T-cell (primary cell): Measurements from ENCODE around the gene PTPN13. TPM values are rescaled to one million over a fixed set of nuclear protein-coding genes. Genes with fewer than 3 reads are reported as not detected.
"Not testable (repeated sequence)": the region's sequence is repeated elsewhere in the genome, so short reads cannot be mapped to it uniquely, and the experiment has no call there.

Source experiments
- ATAC-seq, 4 experiments: fragments of 200-7000 bp in 3 of 4; fragments of 150-1000 bp in 1 of 4; cut with Tn5 transposase; replicated peaks in 1 of 4; 1 replicate in 3 of 4; 2 replicates in 1 of 4; pipeline ENCODE4 v1.10.0; 2021; ENCODE audit warnings: moderate library complexity in 3 of 4, mild to moderate bottlenecking in 2 of 4, moderate number of reproducible peaks in 1 of 4
- CTCF ChIA-PET, 2 donors: fragments of 300-600 bp; sonication (Branson Sonifier 250); formaldehyde crosslinking; loops; one replicate each; lab custom pipeline; 2022; ENCODE audit warnings: antibody characterized with exemption in 2 of 2; lab: Charles Lee
- POLR2A ChIA-PET, 2 donors: fragments of 300-600 bp; sonication (Branson Sonifier 250); formaldehyde crosslinking; loops; one replicate each; lab custom pipeline; 2022; ENCODE audit warnings: antibody characterized with exemption in 2 of 2; lab: Charles Lee
- DNase-seq, 35 experiments: peaks; one replicate each; pipeline versions ENCODE4 v3.0.0 to v3.0.0-alpha.2; 2013 to 2023
- H3K27ac ChIP-seq: one replicate; pipeline ENCODE4 v1.5.1; 2013; ENCODE audit warnings: low read length
- H3K27me3 ChIP-seq, 2 experiments: replicated peaks in 1 of 2; 1 replicate in 1 of 2; 2 replicates in 1 of 2; pipeline versions ENCODE4 v1.6.1 to v1.7.0; 2013; ENCODE audit warnings: low read length in 1 of 2, mixed read lengths in 1 of 2; ENCODE audit not compliant: control insufficient read depth in 2 of 2, insufficient read depth in 2 of 2; ENCODE audit errors: extremely low read depth in 1 of 2
- H3K36me3 ChIP-seq, 2 donors: 1 replicate in 1 of 2; 2 replicates in 1 of 2; pipeline versions ENCODE4 v1.6.1 to v1.7.0; 2013; ENCODE audit warnings: low read length in 1 of 2; ENCODE audit not compliant: control insufficient read depth in 2 of 2, insufficient read depth in 1 of 2; ENCODE audit errors: extremely low read depth in 1 of 2
- H3K4me1 ChIP-seq, 2 experiments: 1 replicate in 1 of 2; 2 replicates in 1 of 2; pipeline versions ENCODE4 v1.6.1 to v1.7.0; 2013; ENCODE audit warnings: low read length in 2 of 2, mixed read lengths in 1 of 2; ENCODE audit not compliant: insufficient read depth in 2 of 2, control insufficient read depth in 1 of 2; ENCODE audit errors: extremely low read depth in 1 of 2
- H3K4me3 ChIP-seq, 2 donors: 1 replicate in 1 of 2; 2 replicates in 1 of 2; pipeline versions ENCODE4 v1.5.1 to v1.7.0; 2013; ENCODE audit warnings: mild to moderate bottlenecking in 2 of 2, low read length in 1 of 2, moderate library complexity in 1 of 2; ENCODE audit not compliant: control insufficient read depth in 1 of 2; ENCODE audit errors: extremely low read depth in 1 of 2
- H3K9me3 ChIP-seq: 2 replicates; pipeline ENCODE4 v1.7.0; 2013
- H3K27ac Mint-ChIP-seq, 2 donors: one replicate each; pipeline ENCODE4 v1.8.0; 2020 to 2021; ENCODE audit warnings: mild to moderate bottlenecking in 2 of 2, mixed read lengths in 2 of 2
- H3K27me3 Mint-ChIP-seq, 2 donors: one replicate each; pipeline ENCODE4 v1.8.0; 2021 to 2022; ENCODE audit warnings: mixed read lengths in 2 of 2
- H3K36me3 Mint-ChIP-seq: one replicate; pipeline ENCODE4 v1.8.0; 2021; ENCODE audit warnings: mixed read lengths
- H3K4me1 Mint-ChIP-seq, 3 donors: one replicate each; pipeline ENCODE4 v1.8.0; 2020 to 2022; ENCODE audit warnings: mixed read lengths in 3 of 3, mild to moderate bottlenecking in 1 of 3
- H3K4me3 Mint-ChIP-seq, 3 donors: one replicate each; pipeline ENCODE4 v1.8.0; 2020 to 2022; ENCODE audit warnings: mild to moderate bottlenecking in 3 of 3, mixed read lengths in 3 of 3, moderate library complexity in 3 of 3
- H3K9me3 Mint-ChIP-seq, 3 donors: one replicate each; pipeline ENCODE4 v1.8.0; 2020 to 2022; ENCODE audit warnings: mixed read lengths in 3 of 3
- whole genome bisulfite sequencing: methylation state at CpG from one replicate; pipeline ENCODE4 v1.1.5; 2013; ENCODE audit warnings: missing lambda C conversion rate; ENCODE audit not compliant: insufficient coverage; 5-methylcytosine and 5-hydroxymethylcytosine counted together
- total RNA-seq, 35 experiments: library from RNA in 6 of 35; stranded (reverse) in 6 of 35; fragments of 120-200 nt in 1 of 35; gene quantifications; one replicate each; pipeline versions ENCODE4 v1.2.1 to v1.2.4 and lab custom pipeline; 2013 to 2026

PTPN13 gene
- total RNA-seq, 5 donors from 2014 or later (not counting 1 experiment from before 2014, with no cell fraction given), result 0.90 to 8.1 (median 5.2) TPM

DNA sequence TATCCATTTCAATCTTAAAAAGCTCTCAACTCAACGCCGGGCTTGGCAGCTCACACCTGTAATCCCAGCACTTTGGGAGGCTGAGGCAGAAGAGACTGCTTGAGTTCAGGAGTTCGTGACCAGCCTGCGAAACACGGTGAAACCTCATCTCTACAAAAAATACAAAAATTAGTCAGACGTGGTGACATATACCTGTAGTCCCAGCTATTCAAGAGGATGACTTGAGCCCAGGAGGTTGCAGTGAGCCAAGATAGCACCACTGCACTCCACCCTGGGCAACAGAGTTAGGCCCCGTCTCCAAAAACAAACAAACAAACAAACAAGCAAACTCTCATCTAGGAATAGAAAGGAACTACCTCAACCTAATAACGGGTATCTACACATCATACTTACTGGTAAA lies 50.8 kb downstream of the PTPN13 start:
- ATAC-seq, result no peak
- no peak for DNase-seq
- no peaks in the 10 kb centered on the region for H3K4me1 ChIP-seq
- no peak overlapping the region for H3K4me3 ChIP-seq
- no peaks in the 10 kb centered on the region for H3K9me3 ChIP-seq
- no peaks in the 10 kb centered on the region for H3K27me3 ChIP-seq
- H3K9me3 Mint-ChIP-seq, result peaks cover 0 to 9% (median 4%) of the 10 kb centered on the region in 3 donors
- no peaks in the 10 kb centered on the region for H3K27me3 Mint-ChIP-seq
- no peaks in the 10 kb centered on the region for H3K4me1 Mint-ChIP-seq
- H3K36me3 Mint-ChIP-seq, result no peaks in the 10 kb centered on the region
- 87% methylated on average over 3 of the region's 8 CpGs for WGBS
- no peak overlapping the region for H3K27ac ChIP-seq
- no peak overlapping the region for H3K27ac Mint-ChIP-seq
- POLR2A ChIA-PET, result no interaction called here
- CTCF ChIA-PET, result no interaction called here
- no peaks in the 10 kb centered on the region for H3K36me3 ChIP-seq
- no peak overlapping the region for H3K4me3 Mint-ChIP-seq

DNA sequence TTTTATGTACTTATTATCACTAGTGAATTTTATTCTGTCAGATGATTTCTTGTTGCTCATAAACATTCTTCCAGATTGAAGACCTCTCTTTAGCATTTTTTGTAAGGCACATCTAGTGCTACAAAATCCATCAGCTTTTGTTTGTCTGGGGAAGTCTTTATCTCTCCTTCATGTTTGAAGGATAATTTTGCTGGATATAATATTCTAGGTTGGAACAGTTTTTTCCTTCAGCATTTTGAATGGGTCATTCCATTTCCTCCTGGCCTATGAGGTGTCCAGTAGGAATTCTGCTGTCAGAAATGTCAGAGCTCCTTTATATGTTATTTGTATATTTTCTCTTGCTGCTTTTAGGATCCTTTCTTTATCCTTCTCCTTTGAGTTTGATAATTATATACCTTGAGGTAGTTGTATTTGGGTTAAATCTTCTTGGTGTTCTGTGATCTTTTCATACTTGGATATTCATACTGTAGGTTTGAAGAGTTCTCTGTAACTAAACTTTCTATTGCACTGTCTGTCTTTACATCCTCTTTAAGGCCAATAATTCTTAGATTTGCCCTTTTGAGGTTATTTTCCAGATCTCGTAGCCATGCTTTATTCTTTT lies 58.3 kb downstream of the PTPN13 start:
- WGBS, result no CpG with 5 or more reads among the region's 1 CpG
- H3K4me3 Mint-ChIP-seq, result no peak overlapping the region
- ChIA-PET CTCF (no interaction called here), POLR2A (no interaction called here)
- peaks cover 2% of the 10 kb centered on the region for H3K9me3 ChIP-seq
- H3K36me3 Mint-ChIP-seq, result no peaks in the 10 kb centered on the region
- no peaks in the 10 kb centered on the region for H3K27me3 Mint-ChIP-seq
- H3K4me1 Mint-ChIP-seq, result no peaks in the 10 kb centered on the region
- H3K4me1 ChIP-seq, result no peaks in the 10 kb centered on the region
- ATAC-seq (no peak), DNase-seq (no peak)
- no peaks in the 10 kb centered on the region for H3K36me3 ChIP-seq
- no peak overlapping the region for H3K27ac Mint-ChIP-seq
- H3K27ac ChIP-seq, result no peak overlapping the region
- no peak overlapping the region for H3K4me3 ChIP-seq
- H3K9me3 Mint-ChIP-seq, result peaks cover 21 to 24% (median 21%) of the 10 kb centered on the region in 3 donors
- H3K27me3 ChIP-seq, result no peaks in the 10 kb centered on the region

DNA sequence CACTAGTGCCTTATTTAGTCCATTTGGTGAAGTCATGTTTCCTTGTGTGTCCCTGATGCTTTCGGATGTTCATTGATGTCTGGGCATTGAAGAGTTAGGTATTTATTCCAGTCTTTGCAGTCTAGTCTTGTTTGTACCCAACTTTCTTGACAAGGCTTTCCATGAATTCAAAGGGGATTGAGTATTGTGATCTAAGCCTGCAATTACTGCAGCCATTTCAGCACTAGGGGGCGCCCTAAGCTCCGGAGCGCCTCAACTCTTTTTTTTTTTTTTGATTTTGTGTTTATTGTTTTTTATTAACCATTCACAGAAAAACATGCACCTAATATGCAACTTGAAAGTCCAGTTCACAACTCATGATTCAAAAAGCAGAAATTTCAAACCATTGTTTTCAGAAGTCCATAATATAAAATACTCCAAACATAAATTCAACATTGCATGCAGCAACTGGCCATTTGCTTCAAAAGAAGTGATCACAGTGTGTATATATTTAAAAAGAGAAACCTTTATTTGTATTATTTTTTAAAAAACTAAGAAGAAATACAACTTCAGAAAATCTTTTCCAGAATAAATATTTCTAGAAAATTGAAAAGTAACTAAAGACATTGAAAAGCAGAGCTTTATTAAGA lies 59.2 kb downstream of the PTPN13 start:
- Mint-ChIP-seq H3K36me3 (no peaks in the 10 kb centered on the region), H3K4me3 (no peak overlapping the region), H3K4me1 (no peaks in the 10 kb centered on the region), H3K27ac (no peak overlapping the region), H3K9me3 (peaks cover 21 to 24% (median 23%) of the 10 kb centered on the region in 3 donors), H3K27me3 (no peaks in the 10 kb centered on the region)
- DNase-seq, result no peak
- whole genome bisulfite sequencing, result no CpG with 5 or more reads among the region's 4 CpGs
- POLR2A ChIA-PET, result no interaction called here
- Histone ChIP-seq H3K27ac (no peak overlapping the region), H3K27me3 (no peaks in the 10 kb centered on the region), H3K36me3 (no peaks in the 10 kb centered on the region), H3K9me3 (peaks cover 2% of the 10 kb centered on the region), H3K4me3 (no peak overlapping the region), H3K4me1 (no peaks in the 10 kb centered on the region)
- no peak for ATAC-seq
- CTCF ChIA-PET, result no interaction called here

DNA sequence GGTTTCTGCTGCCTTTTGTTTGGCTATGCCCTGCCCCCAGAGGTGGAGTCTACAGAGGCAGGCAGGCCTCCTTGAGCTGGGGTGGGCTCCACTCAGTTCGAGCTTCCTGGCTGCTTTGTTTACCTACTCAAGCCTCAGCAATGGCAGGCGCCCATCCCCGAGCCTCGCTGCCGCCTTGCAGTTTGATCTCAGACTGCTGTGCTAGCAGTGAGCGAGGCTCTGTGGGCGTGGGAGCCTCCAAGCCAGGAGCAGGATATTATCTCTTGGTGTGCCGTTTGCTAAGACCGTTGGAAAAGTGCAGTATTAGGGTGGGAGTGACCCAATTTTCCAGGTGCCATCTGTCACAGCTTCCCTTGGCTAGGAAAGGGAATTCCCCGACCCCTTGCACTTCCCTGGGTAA lies 62.7 kb downstream of the PTPN13 start:
- H3K27ac Mint-ChIP-seq, H3K9me3 ChIP-seq, H3K36me3 ChIP-seq, H3K27me3 Mint-ChIP-seq, H3K4me3 Mint-ChIP-seq, H3K4me1 ChIP-seq, H3K4me3 ChIP-seq, POLR2A ChIA-PET, CTCF ChIA-PET, H3K4me1 Mint-ChIP-seq, H3K27me3 ChIP-seq, H3K27ac ChIP-seq, H3K36me3 Mint-ChIP-seq, DNase-seq, ATAC-seq: not testable (repeated sequence)
- 84% methylated on average over 8 of the region's 10 CpGs for WGBS
- peaks cover 11 to 18% (median 16%) of the 10 kb centered on the region in 3 donors for H3K9me3 Mint-ChIP-seq

DNA sequence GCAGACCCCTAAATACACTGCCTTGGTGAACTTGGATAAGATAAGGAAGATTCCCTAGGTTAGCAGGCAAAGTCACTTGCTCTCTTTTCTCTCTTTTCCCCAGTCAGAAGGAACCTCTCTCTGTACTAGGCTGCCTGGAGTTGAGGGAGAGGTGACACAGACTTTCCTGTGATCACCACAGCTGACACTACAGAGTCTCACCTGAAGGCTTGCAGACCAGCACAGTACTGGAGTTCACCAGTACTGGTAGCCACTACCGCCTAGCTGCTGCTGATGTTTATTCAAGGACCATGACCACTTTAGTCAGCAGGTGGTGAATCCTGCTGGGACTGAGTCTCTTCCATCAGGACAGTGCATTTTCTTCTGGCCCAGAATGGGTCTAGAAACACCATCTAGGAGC lies 63.3 kb downstream of the PTPN13 start:
- H3K27me3 Mint-ChIP-seq, result peaks cover 0 to 3% of the 10 kb centered on the region in 2 donors
- DNase-seq (no peak), ATAC-seq (no peak)
- no peak overlapping the region for H3K4me3 Mint-ChIP-seq
- no peak overlapping the region for H3K27ac Mint-ChIP-seq
- H3K4me1 ChIP-seq, result no peaks in the 10 kb centered on the region
- no peaks in the 10 kb centered on the region for H3K9me3 ChIP-seq
- no peak overlapping the region for H3K27ac ChIP-seq
- H3K9me3 Mint-ChIP-seq, result peaks cover 11 to 16% (median 13%) of the 10 kb centered on the region in 3 donors
- no peak overlapping the region for H3K4me3 ChIP-seq
- H3K36me3 Mint-ChIP-seq, result no peaks in the 10 kb centered on the region
- H3K27me3 ChIP-seq, result no peaks in the 10 kb centered on the region
- 80% methylated on average over 1 of the region's 1 CpG for WGBS
- CTCF ChIA-PET, result no interaction called here
- H3K4me1 Mint-ChIP-seq, result no peaks in the 10 kb centered on the region
- POLR2A ChIA-PET, result no interaction called here
- H3K36me3 ChIP-seq, result no peaks in the 10 kb centered on the region

DNA sequence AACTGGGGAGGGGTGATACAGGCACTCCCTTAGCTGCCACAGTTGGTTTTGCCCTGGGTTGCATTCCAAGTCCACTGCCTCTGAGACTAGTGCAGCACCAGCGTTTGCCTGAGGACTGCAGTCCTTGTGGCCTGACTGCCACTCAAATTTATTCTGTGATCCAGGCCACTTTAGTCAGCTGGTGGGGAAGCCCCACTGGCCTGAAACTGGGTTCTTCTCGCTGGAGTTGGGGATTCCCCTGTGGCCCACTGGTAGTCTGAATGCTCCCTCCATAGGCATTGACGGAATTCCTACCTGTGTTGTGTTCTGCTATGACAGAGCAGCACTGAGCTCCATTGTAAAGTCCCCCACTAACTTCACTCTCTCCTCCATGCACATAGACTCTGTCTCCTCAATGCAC lies 63.8 kb downstream of the PTPN13 start:
- H3K36me3 ChIP-seq, result no peaks in the 10 kb centered on the region
- DNase-seq (no peak), ATAC-seq (no peak)
- H3K36me3 Mint-ChIP-seq, result no peaks in the 10 kb centered on the region
- POLR2A ChIA-PET, result no interaction called here
- WGBS, result 80% methylated on average over 1 of the region's 3 CpGs
- CTCF ChIA-PET, result interaction anchor here in 1 of 2 donors (1.0 kb wide), 1 partner anchor 161 kb away, joined by 3 read pairs; no protein-coding TSS in a partner anchor
- no peaks in the 10 kb centered on the region for H3K4me1 ChIP-seq
- no peaks in the 10 kb centered on the region for H3K27me3 ChIP-seq
- no peaks in the 10 kb centered on the region for H3K4me1 Mint-ChIP-seq
- no peaks in the 10 kb centered on the region for H3K9me3 ChIP-seq
- no peak overlapping the region for H3K27ac Mint-ChIP-seq
- peaks cover 6 to 10% (median 8%) of the 10 kb centered on the region in 3 donors for H3K9me3 Mint-ChIP-seq
- H3K4me3 Mint-ChIP-seq, result no peak overlapping the region
- H3K27ac ChIP-seq, result no peak overlapping the region
- peaks cover 0 to 3% of the 10 kb centered on the region in 2 donors for H3K27me3 Mint-ChIP-seq
- H3K4me3 ChIP-seq, result no peak overlapping the region
